Neural cell (in vitro differentiated cells): ENCODE measurements around the gene DCAF15.
A peak's percentile ranks its signal among the peaks of the same experiment; 100 is the strongest.

ENCODE experiments used
- CTCF ChIP-seq: fragments of 450-650 bp; IDR thresholded peaks from 2 replicates; pipeline ENCODE4 v1.5.1; 2014; ENCODE audit warnings: antibody characterized with exemption, mild to moderate bottlenecking, moderate library complexity; ENCODE audit not compliant: poor library complexity, severe bottlenecking
- EZH2 ChIP-seq: fragments of 200-600, 300-800 bp; shearing (Covaris generic), sonication (generic); IDR thresholded peaks from 2 replicates; pipeline ENCODE4 v1.6.1; 2014; ENCODE audit warnings: antibody characterized with exemption, low read length, borderline replicate concordance, mild to moderate bottlenecking; ENCODE audit not compliant: insufficient read depth, poor library complexity, severe bottlenecking
- POLR2AphosphoS5 ChIP-seq: IDR thresholded peaks from 2 replicates; pipeline ENCODE4 v1.6.1; 2012
- REST ChIP-seq: IDR thresholded peaks from 2 replicates; pipeline ENCODE4 v1.6.1; 2012; ENCODE audit warnings: borderline replicate concordance

GRCh38 chr19:13902993-13903555 is 49.2 kb upstream of the DCAF15 start:
- peak; percentile 37 for TF ChIP-seq CTCF
- no peak for TF ChIP-seq REST
- no peak for TF ChIP-seq POLR2AphosphoS5
- TF ChIP-seq EZH2: no peak
